Panc1 (cell line): Measurements from ENCODE around the gene NFATC3. TPM values are rescaled to one million over a fixed set of nuclear protein-coding genes. Genes with fewer than 3 reads are reported as not detected.

Source experiments
- ATAC-seq: fragments of 200-7000 bp; cut with Tn5 transposase; 2 replicates; pipeline ENCODE4 v1.9.1; 2020; ENCODE audit warnings: mild to moderate bottlenecking, moderate library complexity
- BruUV-seq: library from RNA; stranded (reverse); fragments of 400-500 nt; replicated peaks from 2 replicates; lab custom pipeline; 2021; lab: Mats Ljungman, UMichigan
- CTCF ChIA-PET: fragments of 300-600 bp; sonication (Branson Sonifier 250); formaldehyde crosslinking; loops from one replicate; lab custom pipeline; 2022; ENCODE audit warnings: antibody characterized with exemption; lab: Charles Lee
- POLR2A ChIA-PET: fragments of 300-600 bp; sonication (Branson Sonifier 250); formaldehyde crosslinking; loops from one replicate; lab custom pipeline; 2022; ENCODE audit warnings: antibody characterized with exemption; lab: Charles Lee
- DNase-seq: peaks from one replicate; pipeline ENCODE4 v3.0.0-alpha.2; 2010; ENCODE audit warnings: low read depth, low spot score
- H3K27ac ChIP-seq: 2 replicates; pipeline ENCODE4 v1.5.1; 2011; ENCODE audit warnings: mild to moderate bottlenecking, low read length, inconsistent platforms
- H3K27me3 ChIP-seq: fragments of 200-500 bp; sonication (Bioruptor generic); 2 replicates; pipeline ENCODE4 v1.6.0; 2014; ENCODE audit warnings: low read length, inconsistent platforms; ENCODE audit not compliant: control insufficient read depth, insufficient read depth
- H3K36me3 ChIP-seq: fragments of 200-500 bp; sonication (Bioruptor generic); 2 replicates; pipeline ENCODE4 v1.5.1; 2014; ENCODE audit warnings: inconsistent platforms, mild to moderate bottlenecking, low read length, moderate library complexity; ENCODE audit not compliant: control insufficient read depth, insufficient read depth
- H3K4me1 ChIP-seq: 2 replicates; pipeline ENCODE4 v1.5.1; 2011; ENCODE audit warnings: inconsistent platforms, mild to moderate bottlenecking, low read length, moderate library complexity; ENCODE audit not compliant: control insufficient read depth, insufficient read depth
- H3K4me3 ChIP-seq, 2 experiments: 2 replicates each; pipeline ENCODE4 v1.5.1; 2011 to 2012; ENCODE audit warnings: low read depth in 2 of 2, low read length in 2 of 2, mild to moderate bottlenecking in 2 of 2, inconsistent platforms in 1 of 2, moderate library complexity in 1 of 2
- H3K9me3 ChIP-seq: fragments of 200-500 bp; sonication (Bioruptor generic); 2 replicates; pipeline ENCODE4 v1.5.1; 2014; ENCODE audit warnings: low read depth, mild to moderate bottlenecking, inconsistent platforms, low read length, moderate library complexity; ENCODE audit not compliant: control insufficient read depth, insufficient read depth
- POLR2AphosphoS5 ChIP-seq: IDR thresholded peaks from 2 replicates; pipeline ENCODE4 v1.6.1; 2012; ENCODE audit warnings: mild to moderate bottlenecking, low read depth, low read length, moderate library complexity
- SIN3A ChIP-seq: IDR thresholded peaks from 2 replicates; pipeline ENCODE4 v1.6.1; 2012; ENCODE audit warnings: low read depth, mild to moderate bottlenecking, low read length, moderate library complexity, borderline replicate concordance; ENCODE audit not compliant: insufficient read depth
- TCF7L2 ChIP-seq: IDR thresholded peaks from 2 replicates; pipeline ENCODE4 v1.6.1; 2011; ENCODE audit warnings: mild to moderate bottlenecking, low read depth, low read length, inconsistent platforms
- in situ Hi-C: cut with HindIII; loops from 2 replicates; pipeline ENCODE4 v1.10.0; 2016; ENCODE audit warnings: low sequenced_read_pairs, low pct_unique_long_range_greater_than_20kb
- intact Hi-C: fragments of 100-400 bp; cut with micrococcal nuclease; formaldehyde crosslinking; loops from one replicate; pipeline ENCODE4 v1.10.0; 2022; ENCODE audit not compliant: unreplicated experiment
- total RNA-seq: library from RNA; stranded (reverse); gene quantifications from one replicate; pipeline ENCODE4 v1.2.1, GENCODE V29; 2021; ENCODE audit not compliant: unreplicated experiment
- TF ChIP-seq, protein P1 (sequence below), 2 experiments: IDR thresholded peaks; 2 replicates each; pipeline ENCODE4 v1.6.1; 2011 to 2012; ENCODE audit warnings: low read depth in 2 of 2, control low read depth in 1 of 2, low read length in 1 of 2, mild to moderate bottlenecking in 1 of 2, moderate library complexity in 1 of 2; ENCODE audit not compliant: insufficient read depth in 1 of 2
- TF ChIP-seq, protein P2 (sequence below): fragments of 450-650 bp; IDR thresholded peaks from 2 replicates; pipeline ENCODE4 v1.5.1; 2017; ENCODE audit warnings: mild to moderate bottlenecking

NFATC3 gene
- total RNA-seq, 1 experiment from 2014 or later: 24.8 TPM

DNA sequence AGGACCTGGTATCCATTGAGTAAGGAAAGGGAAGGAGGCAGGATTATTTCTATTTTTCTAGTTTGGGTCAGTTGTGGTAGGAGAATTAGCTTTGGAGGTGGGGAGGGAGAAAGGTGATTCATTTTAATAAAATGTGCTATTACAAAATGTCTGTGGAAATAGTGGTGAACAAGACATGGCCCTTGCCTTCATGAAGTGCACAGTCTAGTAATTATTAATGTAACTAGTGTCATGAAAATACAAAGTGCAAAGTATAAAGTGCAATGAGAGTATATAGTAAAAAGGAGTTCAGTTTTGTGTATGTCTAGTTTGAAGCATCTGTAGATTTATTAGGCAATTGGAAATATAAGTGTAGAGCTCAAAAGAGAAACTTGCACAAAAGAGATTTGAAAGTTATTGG, 11.9 kb downstream of the NFATC3 start:
- no peaks in the 10 kb centered on the region for H3K36me3 ChIP-seq
- TF ChIP-seq, protein P1, sequence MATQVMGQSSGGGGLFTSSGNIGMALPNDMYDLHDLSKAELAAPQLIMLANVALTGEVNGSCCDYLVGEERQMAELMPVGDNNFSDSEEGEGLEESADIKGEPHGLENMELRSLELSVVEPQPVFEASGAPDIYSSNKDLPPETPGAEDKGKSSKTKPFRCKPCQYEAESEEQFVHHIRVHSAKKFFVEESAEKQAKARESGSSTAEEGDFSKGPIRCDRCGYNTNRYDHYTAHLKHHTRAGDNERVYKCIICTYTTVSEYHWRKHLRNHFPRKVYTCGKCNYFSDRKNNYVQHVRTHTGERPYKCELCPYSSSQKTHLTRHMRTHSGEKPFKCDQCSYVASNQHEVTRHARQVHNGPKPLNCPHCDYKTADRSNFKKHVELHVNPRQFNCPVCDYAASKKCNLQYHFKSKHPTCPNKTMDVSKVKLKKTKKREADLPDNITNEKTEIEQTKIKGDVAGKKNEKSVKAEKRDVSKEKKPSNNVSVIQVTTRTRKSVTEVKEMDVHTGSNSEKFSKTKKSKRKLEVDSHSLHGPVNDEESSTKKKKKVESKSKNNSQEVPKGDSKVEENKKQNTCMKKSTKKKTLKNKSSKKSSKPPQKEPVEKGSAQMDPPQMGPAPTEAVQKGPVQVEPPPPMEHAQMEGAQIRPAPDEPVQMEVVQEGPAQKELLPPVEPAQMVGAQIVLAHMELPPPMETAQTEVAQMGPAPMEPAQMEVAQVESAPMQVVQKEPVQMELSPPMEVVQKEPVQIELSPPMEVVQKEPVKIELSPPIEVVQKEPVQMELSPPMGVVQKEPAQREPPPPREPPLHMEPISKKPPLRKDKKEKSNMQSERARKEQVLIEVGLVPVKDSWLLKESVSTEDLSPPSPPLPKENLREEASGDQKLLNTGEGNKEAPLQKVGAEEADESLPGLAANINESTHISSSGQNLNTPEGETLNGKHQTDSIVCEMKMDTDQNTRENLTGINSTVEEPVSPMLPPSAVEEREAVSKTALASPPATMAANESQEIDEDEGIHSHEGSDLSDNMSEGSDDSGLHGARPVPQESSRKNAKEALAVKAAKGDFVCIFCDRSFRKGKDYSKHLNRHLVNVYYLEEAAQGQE (IDR thresholded peaks at IDR 0.05; ENCODE audit: insufficient read depth in 1 of 2, low read depth in 2 of 2, low read length in 1 of 2): no peak
- TF ChIP-seq POLR2AphosphoS5: no peak
- no peak for TF ChIP-seq SIN3A
- TF ChIP-seq TCF7L2: no peak
- TF ChIP-seq, protein P2, sequence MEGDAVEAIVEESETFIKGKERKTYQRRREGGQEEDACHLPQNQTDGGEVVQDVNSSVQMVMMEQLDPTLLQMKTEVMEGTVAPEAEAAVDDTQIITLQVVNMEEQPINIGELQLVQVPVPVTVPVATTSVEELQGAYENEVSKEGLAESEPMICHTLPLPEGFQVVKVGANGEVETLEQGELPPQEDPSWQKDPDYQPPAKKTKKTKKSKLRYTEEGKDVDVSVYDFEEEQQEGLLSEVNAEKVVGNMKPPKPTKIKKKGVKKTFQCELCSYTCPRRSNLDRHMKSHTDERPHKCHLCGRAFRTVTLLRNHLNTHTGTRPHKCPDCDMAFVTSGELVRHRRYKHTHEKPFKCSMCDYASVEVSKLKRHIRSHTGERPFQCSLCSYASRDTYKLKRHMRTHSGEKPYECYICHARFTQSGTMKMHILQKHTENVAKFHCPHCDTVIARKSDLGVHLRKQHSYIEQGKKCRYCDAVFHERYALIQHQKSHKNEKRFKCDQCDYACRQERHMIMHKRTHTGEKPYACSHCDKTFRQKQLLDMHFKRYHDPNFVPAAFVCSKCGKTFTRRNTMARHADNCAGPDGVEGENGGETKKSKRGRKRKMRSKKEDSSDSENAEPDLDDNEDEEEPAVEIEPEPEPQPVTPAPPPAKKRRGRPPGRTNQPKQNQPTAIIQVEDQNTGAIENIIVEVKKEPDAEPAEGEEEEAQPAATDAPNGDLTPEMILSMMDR: no peak
- no TSS peak for BruUV-seq
- peaks cover 4% of the 10 kb centered on the region; the same call in 1 of the 2 replicates for H3K4me1 ChIP-seq
- intact Hi-C loops (no loop called here), in situ Hi-C loops (no loop called here)
- DNase-seq (no peak), ATAC-seq (no peak)
- ChIA-PET POLR2A (no interaction called here), CTCF (interaction anchor here (0.6 kb wide), 1 partner anchor 16 kb away, joined by 14 read pairs; no protein-coding TSS in a partner anchor)
- no peaks in the 10 kb centered on the region for H3K9me3 ChIP-seq
- no peak overlapping the region for H3K27ac ChIP-seq
- no peak overlapping the region for H3K4me3 ChIP-seq
- H3K27me3 ChIP-seq: no peaks in the 10 kb centered on the region

DNA sequence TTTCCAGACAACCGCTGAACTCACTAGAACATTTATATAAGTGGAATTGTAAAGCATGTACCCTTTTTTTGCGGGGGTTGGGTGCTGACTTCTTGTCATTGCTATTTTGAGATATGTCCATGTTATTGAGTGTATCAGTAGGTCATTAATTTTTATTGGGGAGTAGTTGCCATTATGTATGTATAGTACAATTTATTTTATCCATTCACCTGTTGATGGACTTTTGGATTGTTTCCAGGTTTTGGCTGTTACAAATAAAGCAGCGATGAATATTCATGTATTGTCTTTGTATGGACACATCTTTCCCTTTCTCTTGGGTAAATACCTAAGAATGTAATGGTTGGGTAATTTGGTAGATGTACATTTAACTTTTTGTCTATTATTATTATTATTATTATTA, 12.7 kb downstream of the NFATC3 start:
- Histone ChIP-seq H3K27ac (no peak overlapping the region), H3K36me3 (no peaks in the 10 kb centered on the region), H3K27me3 (no peaks in the 10 kb centered on the region), H3K4me1 (peaks cover 4% of the 10 kb centered on the region; the same call in 1 of the 2 replicates), H3K4me3 (no peak overlapping the region), H3K9me3 (no peaks in the 10 kb centered on the region)
- no TSS peak for BruUV-seq
- CTCF ChIA-PET: no interaction called here
- TF ChIP-seq, protein P1 (IDR thresholded peaks at IDR 0.05; ENCODE audit: insufficient read depth in 1 of 2, low read depth in 2 of 2, low read length in 1 of 2): no peak
- TF ChIP-seq POLR2AphosphoS5 (no peak), TCF7L2 (no peak), SIN3A (no peak)
- TF ChIP-seq, protein P2: no peak
- DNase-seq (no peak), ATAC-seq (no peak)
- POLR2A ChIA-PET: no interaction called here
- intact Hi-C loops: no loop called here
- in situ Hi-C loops: no loop called here
